GM18868 (cell line): Measurements from ENCODE around the gene CPXM2.

Experiments
- ATAC-seq: cut with Tn5 transposase; IDR thresholded peaks from one replicate; pipeline ENCODE4 v1.9.1; 2021; ENCODE audit warnings: mild to moderate bottlenecking, moderate library complexity; ENCODE audit not compliant: unreplicated experiment

CPXM2 gene

DNA sequence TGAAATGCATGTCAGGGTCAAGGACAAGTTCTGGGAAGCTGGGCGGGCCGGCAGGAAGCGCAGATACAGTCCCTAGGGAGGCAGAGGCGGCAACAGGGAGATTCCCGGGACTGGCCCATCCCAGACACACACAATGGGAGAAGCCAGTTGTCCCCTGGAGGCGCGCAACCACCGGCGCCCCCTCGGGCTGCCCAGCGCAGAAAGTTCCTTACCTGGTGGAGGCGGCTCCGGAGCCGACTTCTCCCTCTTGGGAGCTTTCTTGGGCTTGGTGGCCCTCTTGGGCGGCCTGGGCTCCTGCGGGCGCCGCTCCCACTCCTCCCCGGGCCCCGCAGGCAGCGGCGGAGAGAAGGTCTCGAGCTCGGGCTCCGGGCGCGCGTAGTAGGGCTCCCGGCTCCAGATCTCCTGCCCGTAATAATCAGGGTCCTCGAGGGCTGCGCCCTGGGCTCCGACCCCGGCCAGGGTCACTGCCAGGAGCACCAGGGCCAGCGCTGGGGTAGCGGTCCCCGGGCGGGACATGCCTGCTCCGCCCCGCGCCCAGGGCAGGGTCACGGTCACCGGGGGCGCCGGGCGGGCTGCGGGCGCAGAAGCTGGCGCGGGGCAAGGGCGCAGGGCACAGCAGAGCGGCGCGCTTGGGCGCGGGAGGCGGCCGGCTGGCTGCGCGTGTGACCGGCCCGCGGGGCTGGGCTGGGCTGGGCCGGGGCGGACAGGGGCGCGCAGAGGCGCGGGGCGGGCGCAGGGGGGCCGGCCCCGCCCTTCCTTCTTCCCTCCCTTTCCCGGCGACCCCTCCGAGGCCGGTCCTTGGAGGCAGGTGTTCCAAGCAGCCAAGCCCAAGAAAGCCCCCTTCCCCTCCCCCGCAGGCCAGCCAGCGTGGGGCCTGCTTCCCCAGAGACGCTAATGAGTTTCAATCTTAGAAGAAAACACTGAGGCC, at the start of gene CPXM2:
TSS of gene CPXM2 (minus strand) at position 664 of the 928 bp plus-strand sequence. CDS start at position 516, 148 bp downstream.
- ATAC-seq: no peak

- no peak for ATAC-seq
These were observed 48.0 kb upstream of the CPXM2 start for GRCh38 chr10:123939591-123939990.

DNA sequence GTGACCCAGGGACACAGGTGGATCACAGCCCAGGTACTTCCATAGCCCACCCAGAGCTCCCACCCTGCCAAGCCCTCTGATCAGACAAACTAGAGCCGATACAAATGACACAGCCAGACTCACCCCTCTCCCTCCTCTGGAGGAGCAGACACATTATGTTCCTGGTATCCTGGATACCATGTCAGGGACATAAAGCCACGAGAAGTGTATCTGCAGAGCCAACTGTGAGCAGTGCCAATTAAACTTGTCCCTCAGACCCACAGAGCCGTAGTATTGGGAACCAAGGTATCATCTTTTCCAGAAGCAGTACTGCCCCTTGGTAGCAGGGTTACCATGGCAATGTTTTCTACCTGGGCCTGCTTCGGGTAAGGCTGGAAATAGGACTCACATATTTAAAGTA, 47.3 kb upstream of the CPXM2 start:
- ATAC-seq: no peak

- ATAC-seq: no peak
These were observed 44.8 kb upstream of the CPXM2 start for GRCh38 chr10:123936426-123936825.

DNA sequence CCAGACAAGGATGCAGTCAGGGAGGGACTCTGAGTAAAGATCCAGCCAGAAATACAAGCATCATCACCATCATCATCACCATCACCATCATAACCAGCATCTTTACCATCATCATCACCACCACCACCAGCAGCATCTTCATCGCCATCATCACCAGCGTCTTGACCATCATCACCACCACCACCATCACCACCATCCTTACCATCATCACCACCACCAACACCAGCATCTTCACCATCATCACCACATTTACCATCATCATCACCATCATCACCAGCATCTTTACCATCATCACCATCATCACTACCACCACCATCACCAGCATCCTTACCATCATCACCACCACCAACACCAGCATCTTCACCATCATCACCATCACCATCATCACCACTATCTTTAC, 44.1 kb upstream of the CPXM2 start:
- ATAC-seq: no peak

GRCh38 chr10:123934846-123935245, 43.2 kb upstream of the CPXM2 start:
- ATAC-seq: no peak

DNA sequence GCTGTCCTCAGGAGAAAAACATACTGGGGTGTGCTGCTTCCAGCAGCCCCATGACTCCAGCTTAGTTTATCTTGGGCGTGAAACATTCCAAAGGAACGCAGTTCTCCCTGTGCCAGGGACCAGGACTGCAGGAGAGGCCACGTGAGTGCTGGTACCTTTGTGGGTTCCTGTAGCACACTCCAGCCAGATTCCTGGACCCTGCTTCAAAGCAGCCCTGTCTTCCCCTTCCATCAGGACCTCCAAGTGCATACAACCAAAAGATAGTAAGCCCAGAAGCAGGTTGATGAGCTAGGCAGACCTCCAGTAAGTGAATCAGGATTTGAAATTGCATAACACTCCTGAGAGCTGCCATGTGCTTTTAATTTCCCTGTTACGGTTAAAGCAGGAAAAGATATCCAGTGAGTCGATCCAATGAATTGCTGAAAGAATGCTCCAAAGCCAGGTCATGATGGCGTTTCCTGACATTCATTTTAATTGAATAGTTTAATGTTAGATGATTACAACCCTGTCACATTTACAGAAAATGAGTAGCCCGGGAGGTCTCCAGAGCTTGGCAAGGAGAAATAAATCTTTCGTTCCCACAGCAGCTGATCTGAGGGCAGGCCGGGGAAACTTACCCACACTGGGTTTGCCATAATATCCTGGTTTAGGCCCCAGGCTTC, 38.9 kb upstream of the CPXM2 start:
- ATAC-seq: no peak

DNA sequence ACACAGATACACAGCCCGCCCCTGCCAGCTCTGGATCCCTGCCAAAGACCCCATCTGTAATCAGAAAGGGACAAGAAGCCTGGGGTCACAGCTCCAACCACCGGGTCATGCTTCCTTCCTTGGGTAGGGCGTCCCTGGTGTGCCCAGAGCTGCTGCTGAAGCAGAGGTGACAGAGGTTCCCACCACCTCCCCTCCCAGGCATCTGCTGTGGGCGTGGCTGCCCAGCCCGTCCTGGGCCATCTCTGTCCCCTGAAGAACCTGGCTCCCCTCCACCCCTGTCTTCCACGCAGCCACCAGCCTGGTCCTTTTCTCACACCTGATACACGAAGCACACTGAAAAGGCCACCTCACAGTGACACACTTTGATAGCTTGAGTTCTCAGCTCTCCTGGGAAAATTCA, 38.2 kb upstream of the CPXM2 start:
- no peak for ATAC-seq

DNA sequence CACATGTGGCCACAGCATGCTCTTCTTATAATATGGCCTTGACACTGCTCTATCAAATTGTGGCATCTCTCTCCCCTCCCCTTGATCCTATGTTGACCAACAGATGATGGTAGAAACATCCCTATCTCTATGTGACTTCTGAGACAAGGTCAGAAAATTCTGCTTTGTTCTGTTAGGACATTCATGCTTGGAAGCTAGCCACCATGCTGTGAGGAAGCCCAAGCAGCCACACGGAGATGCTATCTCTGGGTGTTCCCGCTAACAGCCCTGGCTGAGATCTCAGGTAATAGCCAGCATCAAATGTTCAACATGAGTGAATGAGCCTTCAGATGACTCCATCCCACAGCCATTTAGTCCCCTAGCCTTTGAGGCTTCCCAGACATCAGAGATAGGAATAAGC, 36.8 kb upstream of the CPXM2 start:
- ATAC-seq: no peak

DNA sequence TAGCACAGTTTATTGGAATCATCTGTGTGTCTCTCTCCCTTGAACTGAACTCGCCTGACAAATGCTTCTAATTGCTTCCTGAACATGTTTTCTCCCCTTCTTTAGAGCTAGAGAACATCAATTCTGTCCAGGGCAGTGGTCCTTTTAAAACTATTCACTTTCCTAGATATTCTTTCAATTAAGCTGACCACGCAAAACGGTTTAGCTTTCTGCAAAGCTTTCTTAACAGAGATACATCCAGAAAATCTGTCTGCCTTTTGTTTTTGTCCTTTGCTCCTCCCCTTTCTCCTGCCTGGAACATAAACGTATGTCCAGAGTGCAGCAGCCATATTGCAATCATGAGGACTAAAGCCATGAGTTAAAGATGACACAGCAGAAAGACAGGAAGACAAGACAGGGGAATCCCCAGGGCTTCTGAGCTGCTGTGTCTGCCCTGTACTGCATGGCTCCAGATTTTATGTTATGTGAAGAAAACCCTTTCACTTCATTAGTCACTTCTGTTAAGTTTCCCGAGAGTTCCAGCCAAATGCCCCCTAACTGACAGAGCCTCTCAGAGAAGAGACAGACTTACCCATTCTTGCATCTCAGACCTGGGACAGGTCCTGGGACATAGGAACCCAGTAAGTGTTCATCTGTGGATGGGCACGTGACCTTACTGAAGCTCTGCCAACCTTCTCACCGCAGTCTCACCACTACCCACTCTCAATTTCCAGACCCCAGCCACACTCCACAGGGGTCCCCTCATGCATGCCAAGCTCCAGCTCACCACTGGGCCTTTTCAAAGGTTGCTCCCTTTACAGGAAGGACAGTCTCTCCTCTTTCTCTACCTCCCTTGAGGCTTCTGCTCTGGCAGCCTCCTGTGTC, 35.0 kb upstream of the CPXM2 start:
- no peak for ATAC-seq

GRCh38 chr10:123922126-123922525, 30.5 kb upstream of the CPXM2 start:
- ATAC-seq: no peak

GRCh38 chr10:123916775-123917174, 25.2 kb upstream of the CPXM2 start:
- no peak for ATAC-seq

- no peak for ATAC-seq
These were observed 22.2 kb upstream of the CPXM2 start for GRCh38 chr10:123913688-123914268.

GRCh38 chr10:123912871-123913270, 21.3 kb upstream of the CPXM2 start:
- no peak for ATAC-seq

GRCh38 chr10:123912466-123912865, 20.9 kb upstream of the CPXM2 start:
- no peak for ATAC-seq

DNA sequence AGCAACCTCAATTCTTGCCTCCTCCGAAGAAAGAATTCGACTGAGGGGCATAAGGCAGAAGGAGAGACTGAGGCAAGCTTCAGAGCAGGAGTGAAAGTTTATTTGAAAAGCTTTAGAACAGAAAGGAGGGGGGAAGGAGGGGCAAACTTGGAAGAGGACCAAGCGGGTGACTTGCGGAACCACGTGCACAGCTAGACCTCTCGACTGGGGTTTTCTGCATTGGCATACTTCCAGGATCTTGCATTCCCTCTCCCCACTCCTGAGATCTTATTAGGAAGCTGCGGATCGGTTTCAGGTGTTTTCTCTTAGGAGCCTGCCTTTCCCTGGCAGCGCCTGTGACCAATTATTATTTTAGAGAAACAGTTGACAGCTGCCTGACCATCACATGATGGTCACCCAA, 20.3 kb upstream of the CPXM2 start:
- ATAC-seq: no peak

DNA sequence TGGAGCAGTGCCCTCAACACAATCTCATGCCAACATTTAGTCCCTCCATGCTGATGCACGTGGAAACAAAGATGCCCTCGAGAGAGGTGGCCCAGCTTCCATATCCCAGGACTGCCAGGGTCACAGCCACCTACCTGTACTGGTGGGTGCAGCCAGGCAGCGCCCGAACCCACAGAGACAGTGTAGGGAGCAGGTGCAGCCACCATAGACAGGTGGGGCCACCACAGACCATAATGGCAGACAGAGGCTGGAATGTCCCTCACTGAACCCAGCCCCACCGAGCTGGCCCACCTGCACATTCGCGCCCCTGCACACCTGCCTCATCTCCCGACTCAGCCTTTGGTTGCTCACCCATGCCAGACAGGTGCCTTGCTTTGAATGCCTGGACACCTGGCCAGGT, 18.3 kb upstream of the CPXM2 start:
- ATAC-seq: no peak

DNA sequence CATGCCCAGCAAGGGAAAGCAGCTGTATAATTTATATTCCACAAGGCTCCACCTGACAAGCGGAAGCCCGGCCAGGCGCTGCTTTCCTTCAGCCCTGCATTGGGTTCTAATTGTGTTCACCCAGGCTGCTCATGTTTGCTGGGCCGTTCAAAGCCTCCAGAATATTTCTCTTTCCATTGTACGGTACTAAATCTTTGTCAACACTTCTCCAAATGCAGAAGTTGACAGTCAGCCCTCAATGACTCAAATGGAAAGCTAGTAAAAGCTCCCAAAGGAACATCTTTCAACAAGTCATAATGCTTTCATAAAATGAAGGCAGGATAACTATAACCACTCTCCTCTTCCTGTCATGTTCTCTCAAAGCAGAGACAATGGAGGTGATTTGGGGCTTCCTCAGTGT, 17.8 kb upstream of the CPXM2 start:
- no peak for ATAC-seq

- no peak for ATAC-seq
These were observed 16.8 kb upstream of the CPXM2 start for GRCh38 chr10:123908379-123908778.

DNA sequence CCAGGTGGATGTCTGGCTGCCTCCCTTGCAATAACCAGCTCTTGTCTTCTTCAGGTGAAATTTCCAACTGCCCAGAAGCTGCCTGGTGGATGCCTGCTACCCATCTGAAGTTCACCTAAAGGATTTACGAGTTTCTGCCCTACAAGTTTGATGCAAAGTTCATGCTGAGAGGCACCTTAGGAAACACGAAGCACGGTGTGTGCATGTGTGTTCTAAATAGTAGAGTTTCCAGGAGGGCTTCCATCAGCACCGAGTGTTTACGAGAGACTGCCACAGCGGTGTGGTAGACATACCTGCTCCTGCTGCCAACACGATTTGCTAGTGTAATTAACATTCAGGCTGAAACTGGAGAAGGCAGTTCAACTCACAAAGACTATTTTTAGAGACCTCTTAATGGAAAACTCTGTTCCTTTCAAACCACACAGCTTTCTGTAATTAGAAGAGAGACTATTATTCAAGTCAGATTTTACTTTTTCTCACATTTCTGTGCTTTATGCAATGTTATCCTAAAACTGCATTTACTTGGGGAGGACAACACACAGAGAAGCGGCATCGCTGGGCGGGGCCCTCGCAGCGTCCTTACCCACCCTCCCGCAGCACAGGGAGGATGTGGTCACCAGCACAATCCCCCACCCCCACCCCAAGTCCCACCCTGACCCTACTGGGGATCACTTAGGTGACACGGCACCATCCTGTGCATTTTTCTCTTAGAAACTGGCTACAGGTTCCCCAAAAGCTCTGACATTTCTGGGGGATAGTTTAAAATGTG, 15.5 kb upstream of the CPXM2 start:
- ATAC-seq: no peak
